ENCODE results near the gene BABAM2. TPM values are rescaled to one million over a fixed set of nuclear protein-coding genes. Genes with fewer than 3 reads are reported as not detected.

Gene BABAM2
- total and polyA plus RNA-seq, 2 experiments from 2014 or later: 17.8 to 21.5 TPM

GRCh38 chr2:27953077-27953476, 62.5 kb downstream of the BABAM2 start:
- Mint-ChIP-seq H3K27ac (no peak overlapping the region), H3K27me3 (ENCODE audit: insufficient read depth, low read depth, poor library complexity) (peaks cover 3% of the 10 kb centered on the region), H3K36me3 (ENCODE audit: low read depth) (no peaks in the 10 kb centered on the region), H3K4me3 (no peak overlapping the region), H3K9me3 (no peaks in the 10 kb centered on the region), H3K4me1 (peaks cover 6% of the 10 kb centered on the region; the same call in 1 of the 3 replicates)
- Histone ChIP-seq H3K4me1 (ENCODE audit: insufficient read depth) (no peaks in the 10 kb centered on the region), H3K27me3 (ENCODE audit: insufficient read depth) (no peaks in the 10 kb centered on the region), H3K4me2 (no peak overlapping the region), H2AFZ (no peak overlapping the region), H3K36me3 (ENCODE audit: insufficient read depth) (no peaks in the 10 kb centered on the region), H3K4me3 (no peak overlapping the region), H3K79me2 (replicated peaks; ENCODE audit: insufficient read depth) (no peaks in the 10 kb centered on the region; the same call in 1 of the 2 replicates), H3F3A (replicated peaks; ENCODE audit: low read depth) (no peaks in the 10 kb centered on the region), H3K27ac (ENCODE audit: low read depth) (no peak overlapping the region), H4K20me1 (replicated peaks; ENCODE audit: insufficient read depth) (no peaks in the 10 kb centered on the region; the same call in none of the 2 replicates), H3K9me2 (ENCODE audit: insufficient read depth) (no peaks in the 10 kb centered on the region)
- DNase-seq (ENCODE audit: low spot score): no peak
- ATAC-seq: no peak
- TF ChIP-seq STAT1 (IDR thresholded peaks at IDR 0.05; ENCODE audit: unreplicated experiment): no peak
- no peak for TF ChIP-seq CTCF (conservative IDR thresholded peaks at IDR 0.05; ENCODE audit: low read depth in 2 of 2)

- Histone ChIP-seq H3K27ac (ENCODE audit: low read depth) (no peak overlapping the region), H3K4me1 (ENCODE audit: insufficient read depth) (no peaks in the 10 kb centered on the region), H3K4me2 (no peak overlapping the region)
- TF ChIP-seq NANOG (IDR thresholded peaks at IDR 0.05; ENCODE audit: borderline replicate concordance): no peak
- TF ChIP-seq, protein P1, sequence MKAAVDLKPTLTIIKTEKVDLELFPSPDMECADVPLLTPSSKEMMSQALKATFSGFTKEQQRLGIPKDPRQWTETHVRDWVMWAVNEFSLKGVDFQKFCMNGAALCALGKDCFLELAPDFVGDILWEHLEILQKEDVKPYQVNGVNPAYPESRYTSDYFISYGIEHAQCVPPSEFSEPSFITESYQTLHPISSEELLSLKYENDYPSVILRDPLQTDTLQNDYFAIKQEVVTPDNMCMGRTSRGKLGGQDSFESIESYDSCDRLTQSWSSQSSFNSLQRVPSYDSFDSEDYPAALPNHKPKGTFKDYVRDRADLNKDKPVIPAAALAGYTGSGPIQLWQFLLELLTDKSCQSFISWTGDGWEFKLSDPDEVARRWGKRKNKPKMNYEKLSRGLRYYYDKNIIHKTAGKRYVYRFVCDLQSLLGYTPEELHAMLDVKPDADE (IDR thresholded peaks at IDR 0.05): no peak
- no peak for TF ChIP-seq EZH2 (IDR thresholded peaks at IDR 0.05; ENCODE audit: low read depth, unreplicated experiment)
- TF ChIP-seq POLR2AphosphoS5 (IDR thresholded peaks at IDR 0.05; ENCODE audit: low read depth): no peak
- no peak for TF ChIP-seq EZH2phosphoT487 (IDR thresholded peaks at IDR 0.05; ENCODE audit: unreplicated experiment)
- no peak for TF ChIP-seq ZNF331 (CRISPR knock-in tag; IDR thresholded peaks at IDR 0.05; ENCODE audit: low read depth)
- no peak for TF ChIP-seq STAT1 (IDR thresholded peaks at IDR 0.05; ENCODE audit: unreplicated experiment)
- no peak for TF ChIP-seq ZNF114 (CRISPR knock-in tag; IDR thresholded peaks at IDR 0.05)
- TF ChIP-seq JUNB (IDR thresholded peaks at IDR 0.05; ENCODE audit: unreplicated experiment): no peak
- TF ChIP-seq, protein P2, sequence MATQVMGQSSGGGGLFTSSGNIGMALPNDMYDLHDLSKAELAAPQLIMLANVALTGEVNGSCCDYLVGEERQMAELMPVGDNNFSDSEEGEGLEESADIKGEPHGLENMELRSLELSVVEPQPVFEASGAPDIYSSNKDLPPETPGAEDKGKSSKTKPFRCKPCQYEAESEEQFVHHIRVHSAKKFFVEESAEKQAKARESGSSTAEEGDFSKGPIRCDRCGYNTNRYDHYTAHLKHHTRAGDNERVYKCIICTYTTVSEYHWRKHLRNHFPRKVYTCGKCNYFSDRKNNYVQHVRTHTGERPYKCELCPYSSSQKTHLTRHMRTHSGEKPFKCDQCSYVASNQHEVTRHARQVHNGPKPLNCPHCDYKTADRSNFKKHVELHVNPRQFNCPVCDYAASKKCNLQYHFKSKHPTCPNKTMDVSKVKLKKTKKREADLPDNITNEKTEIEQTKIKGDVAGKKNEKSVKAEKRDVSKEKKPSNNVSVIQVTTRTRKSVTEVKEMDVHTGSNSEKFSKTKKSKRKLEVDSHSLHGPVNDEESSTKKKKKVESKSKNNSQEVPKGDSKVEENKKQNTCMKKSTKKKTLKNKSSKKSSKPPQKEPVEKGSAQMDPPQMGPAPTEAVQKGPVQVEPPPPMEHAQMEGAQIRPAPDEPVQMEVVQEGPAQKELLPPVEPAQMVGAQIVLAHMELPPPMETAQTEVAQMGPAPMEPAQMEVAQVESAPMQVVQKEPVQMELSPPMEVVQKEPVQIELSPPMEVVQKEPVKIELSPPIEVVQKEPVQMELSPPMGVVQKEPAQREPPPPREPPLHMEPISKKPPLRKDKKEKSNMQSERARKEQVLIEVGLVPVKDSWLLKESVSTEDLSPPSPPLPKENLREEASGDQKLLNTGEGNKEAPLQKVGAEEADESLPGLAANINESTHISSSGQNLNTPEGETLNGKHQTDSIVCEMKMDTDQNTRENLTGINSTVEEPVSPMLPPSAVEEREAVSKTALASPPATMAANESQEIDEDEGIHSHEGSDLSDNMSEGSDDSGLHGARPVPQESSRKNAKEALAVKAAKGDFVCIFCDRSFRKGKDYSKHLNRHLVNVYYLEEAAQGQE (IDR thresholded peaks at IDR 0.05; ENCODE audit: unreplicated experiment): no peak
- no peak for TF ChIP-seq CREB1 (CRISPR knock-in tag; IDR thresholded peaks at IDR 0.05; ENCODE audit: low read depth)
- no peak for TF ChIP-seq CTCF (conservative IDR thresholded peaks at IDR 0.05; ENCODE audit: low read depth in 2 of 2)
Measured at GRCh38 chr2:27954221-27954673, 63.7 kb downstream of the BABAM2 start.

More at GRCh38 chr2:27954221-27954673, 63.7 kb downstream of the BABAM2 start:
- Mint-ChIP-seq H3K9me3 (no peaks in the 10 kb centered on the region), H3K36me3 (ENCODE audit: low read depth) (no peaks in the 10 kb centered on the region), H3K4me1 (peaks cover 6% of the 10 kb centered on the region; the same call in 1 of the 3 replicates), H3K27ac (no peak overlapping the region), H3K27me3 (ENCODE audit: insufficient read depth, low read depth, poor library complexity) (peaks cover 2% of the 10 kb centered on the region), H3K4me3 (no peak overlapping the region)
- H3K79me2 ChIP-seq (replicated peaks; ENCODE audit: insufficient read depth): no peaks in the 10 kb centered on the region; the same call in 1 of the 2 replicates
- H4K20me1 ChIP-seq (replicated peaks; ENCODE audit: insufficient read depth): no peaks in the 10 kb centered on the region; the same call in 1 of the 2 replicates
- H3K27me3 ChIP-seq (ENCODE audit: insufficient read depth): no peaks in the 10 kb centered on the region
- no peak for DNase-seq (ENCODE audit: low spot score)
- no peaks in the 10 kb centered on the region for H3F3A ChIP-seq (replicated peaks; ENCODE audit: low read depth)
- no peak overlapping the region for H3K4me3 ChIP-seq
- H3K36me3 ChIP-seq (ENCODE audit: insufficient read depth): no peaks in the 10 kb centered on the region
- H3K9me2 ChIP-seq (ENCODE audit: insufficient read depth): no peaks in the 10 kb centered on the region
- ATAC-seq: peak; percentile 38; the same call in 2 of the 3 replicates
- H2AFZ ChIP-seq: no peak overlapping the region
